Ishikawa (cell line): ENCODE results near the gene ITGA11.

Source experiments
- EP300 ChIP-seq: IDR thresholded peaks from 2 replicates; pipeline ENCODE4 v1.6.1; 2012; ENCODE audit warnings: borderline replicate concordance
- RAD21 ChIP-seq: IDR thresholded peaks from 2 replicates; pipeline ENCODE4 v1.6.1; 2012; ENCODE audit warnings: low read depth
- TAF1 ChIP-seq: IDR thresholded peaks from 2 replicates; pipeline ENCODE4 v1.6.1; 2012; ENCODE audit warnings: low read depth, mild to moderate bottlenecking
- ZBTB7A ChIP-seq: IDR thresholded peaks from 2 replicates; pipeline ENCODE4 v1.6.1; 2012; ENCODE audit warnings: low read depth

DNA sequence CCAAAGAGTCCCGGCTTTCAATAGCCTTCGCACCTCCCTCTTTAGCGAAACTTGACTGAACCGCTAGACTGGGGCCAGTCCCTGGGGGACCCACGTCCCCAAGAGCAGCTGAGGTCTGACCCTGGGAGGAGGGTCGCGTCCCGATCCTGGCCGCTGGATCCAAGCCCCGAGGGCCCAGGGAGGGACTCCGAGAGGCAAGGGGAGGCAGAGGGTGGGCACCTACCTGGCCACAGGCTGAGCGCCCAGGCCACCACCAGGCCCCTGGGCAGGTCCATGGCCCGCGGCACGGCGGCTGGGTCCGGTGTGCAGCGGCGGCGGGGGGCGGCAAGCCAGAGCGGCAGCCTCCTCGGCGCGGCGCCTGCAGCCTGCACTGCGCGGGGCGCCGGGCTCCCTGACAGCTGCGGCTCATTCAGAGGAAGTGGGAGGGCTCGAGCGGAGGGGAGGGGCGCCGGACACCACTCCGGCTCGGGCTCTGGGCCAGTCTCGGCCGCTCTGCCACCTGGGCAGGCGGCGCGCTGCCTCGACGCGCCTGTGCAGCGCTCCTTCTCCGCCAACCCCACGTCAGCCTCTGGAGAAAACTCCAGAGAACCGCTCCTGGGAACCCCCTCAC lies at the start of gene ITGA11:
- no peak for TF ChIP-seq EP300
- TF ChIP-seq TAF1 = no peak
- TF ChIP-seq ZBTB7A = no peak
- no peak for TF ChIP-seq RAD21
